T-helper 17 cell (primary cell): ENCODE measurements around the gene IL9R. TPM values are rescaled to one million over a fixed set of nuclear protein-coding genes. Genes with fewer than 3 reads are reported as not detected.

Experiments
- ATAC-seq: fragments of 150-1000 bp; cut with Tn5 transposase; 2 replicates; pipeline ENCODE4 v1.10.0; 2021; ENCODE audit warnings: mild to moderate bottlenecking, moderate library complexity
- DNase-seq, 3 donors: peaks; one replicate each; pipeline versions ENCODE4 v3.0.0 to v3.0.0-alpha.2; 2020 to 2021
- H3K9me3 ChIP-seq: one replicate; pipeline ENCODE4 v1.7.0; 2013; ENCODE audit warnings: low read length, mild to moderate bottlenecking; ENCODE audit not compliant: control insufficient read depth, poor library complexity, severe bottlenecking
- H3K27ac Mint-ChIP-seq: one replicate; pipeline ENCODE4 v1.8.0; 2022; ENCODE audit warnings: mild to moderate bottlenecking, moderate library complexity, mixed read lengths
- H3K27me3 Mint-ChIP-seq: one replicate; pipeline ENCODE4 v1.8.0; 2022; ENCODE audit warnings: mixed read lengths
- H3K36me3 Mint-ChIP-seq: one replicate; pipeline ENCODE4 v1.8.0; 2022; ENCODE audit warnings: low read depth, mixed read lengths
- H3K4me1 Mint-ChIP-seq: one replicate; pipeline ENCODE4 v1.8.0; 2022; ENCODE audit warnings: mild to moderate bottlenecking, mixed read lengths
- H3K4me3 Mint-ChIP-seq: one replicate; pipeline ENCODE4 v1.8.0; 2022; ENCODE audit warnings: mild to moderate bottlenecking, moderate library complexity, mixed read lengths
- total RNA-seq, 4 donors: library from RNA in 2 of 4; stranded (reverse) in 2 of 4; gene quantifications; one replicate each; pipeline ENCODE4 v1.2.3 and lab custom pipeline; 2022 to 2026

IL9R gene, protein sequence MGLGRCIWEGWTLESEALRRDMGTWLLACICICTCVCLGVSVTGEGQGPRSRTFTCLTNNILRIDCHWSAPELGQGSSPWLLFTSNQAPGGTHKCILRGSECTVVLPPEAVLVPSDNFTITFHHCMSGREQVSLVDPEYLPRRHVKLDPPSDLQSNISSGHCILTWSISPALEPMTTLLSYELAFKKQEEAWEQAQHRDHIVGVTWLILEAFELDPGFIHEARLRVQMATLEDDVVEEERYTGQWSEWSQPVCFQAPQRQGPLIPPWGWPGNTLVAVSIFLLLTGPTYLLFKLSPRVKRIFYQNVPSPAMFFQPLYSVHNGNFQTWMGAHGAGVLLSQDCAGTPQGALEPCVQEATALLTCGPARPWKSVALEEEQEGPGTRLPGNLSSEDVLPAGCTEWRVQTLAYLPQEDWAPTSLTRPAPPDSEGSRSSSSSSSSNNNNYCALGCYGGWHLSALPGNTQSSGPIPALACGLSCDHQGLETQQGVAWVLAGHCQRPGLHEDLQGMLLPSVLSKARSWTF
- total RNA-seq, result 1 to 10 TPM; 2.8 TPM
- 5.5 to 41.5 reads per million in 2 donors for total RNA-seq (lab: John Stamatoyannopoulos, UW)

DNA sequence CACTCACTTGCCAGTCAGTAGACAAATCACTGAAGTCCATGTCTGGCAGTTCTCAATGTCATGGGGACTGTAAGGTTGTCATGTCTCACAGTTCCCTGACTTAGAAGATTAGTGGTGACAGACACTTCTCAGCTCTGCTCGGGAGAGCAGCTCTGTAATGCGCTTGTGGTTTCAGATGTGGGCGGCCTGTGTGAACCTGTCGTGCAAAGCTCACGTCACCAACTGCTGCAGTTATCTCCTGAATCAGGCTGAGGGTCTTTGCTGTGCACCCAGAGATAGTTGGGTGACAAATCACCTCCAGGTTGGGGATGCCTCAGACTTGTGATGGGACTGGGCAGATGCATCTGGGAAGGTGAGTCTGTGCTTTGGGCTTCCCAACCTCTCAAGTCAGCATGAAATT, at the start of gene IL9R:
IL9R (plus strand) TSS at position 261 of the 400 bp plus-strand sequence; CDS start at position 325, 64 bp downstream.
- no peaks in the 10 kb centered on the region for H3K27me3 Mint-ChIP-seq
- peaks cover 14% of the 10 kb centered on the region for H3K4me1 Mint-ChIP-seq
- no peaks in the 10 kb centered on the region for H3K36me3 Mint-ChIP-seq
- ATAC-seq (peak; percentile 83), DNase-seq (peak in 1 of 3 donors; percentile 17)
- peak within 1 kb of the TSS; percentile 27 for H3K27ac Mint-ChIP-seq
- no peaks in the 10 kb centered on the region for H3K9me3 ChIP-seq
- peak within 1 kb of the TSS; percentile 61 for H3K4me3 Mint-ChIP-seq

DNA sequence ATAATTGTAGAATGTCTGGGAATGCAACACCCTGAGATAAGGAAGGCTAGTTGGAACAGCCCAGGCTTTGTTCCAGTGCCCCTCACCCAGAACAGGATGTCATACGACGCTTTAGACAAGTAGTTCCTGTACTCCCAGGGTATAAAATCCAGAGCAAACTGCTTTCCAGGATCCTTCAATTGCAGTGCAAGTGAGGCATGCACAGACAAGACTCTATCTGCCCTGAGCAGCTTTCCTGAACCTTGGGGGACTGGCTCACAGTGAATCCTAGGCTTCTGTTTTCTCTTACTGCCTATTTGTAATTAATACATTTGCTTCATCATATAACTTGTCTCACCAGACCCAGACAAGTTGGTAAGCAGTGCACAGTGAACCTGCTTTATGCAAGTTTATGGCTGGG, 48.4 kb upstream of the IL9R start:
- H3K27me3 Mint-ChIP-seq, result no peaks in the 10 kb centered on the region
- no peaks in the 10 kb centered on the region for H3K9me3 ChIP-seq
- H3K4me1 Mint-ChIP-seq, result no peaks in the 10 kb centered on the region
- H3K27ac Mint-ChIP-seq, result no peak overlapping the region
- no peaks in the 10 kb centered on the region for H3K36me3 Mint-ChIP-seq
- H3K4me3 Mint-ChIP-seq, result no peak overlapping the region
- DNase-seq (no peak), ATAC-seq (no peak)

DNA sequence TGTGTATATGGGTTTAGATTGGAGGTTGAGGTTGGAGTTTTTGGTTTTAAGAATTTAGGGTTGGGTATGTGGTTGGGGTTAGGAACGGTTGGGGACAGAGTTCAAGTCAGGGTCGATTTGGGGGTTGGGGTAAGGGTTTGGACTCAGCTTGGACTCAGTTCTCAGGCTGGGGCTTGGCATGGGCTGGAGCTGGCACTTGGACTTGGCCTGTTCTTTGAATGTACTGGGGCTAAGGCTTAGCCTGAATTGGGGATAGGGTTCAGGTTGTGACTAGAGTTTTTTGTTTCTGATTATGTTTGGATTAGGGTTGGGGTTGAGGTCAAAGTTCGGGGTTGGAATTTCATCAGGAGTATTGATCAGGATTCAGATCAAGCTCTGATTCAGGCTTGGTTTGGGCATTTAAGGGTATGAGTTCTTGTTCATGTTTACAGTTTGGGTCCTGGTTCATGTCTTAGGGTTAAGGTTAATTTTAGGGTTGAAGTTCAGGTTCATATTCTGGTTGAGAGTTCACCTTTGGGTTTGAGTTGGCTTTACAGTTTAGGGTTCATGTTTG, 46.2 kb upstream of the IL9R start:
- no peak overlapping the region for H3K27ac Mint-ChIP-seq
- no peak overlapping the region for H3K4me3 Mint-ChIP-seq
- DNase-seq (no peak), ATAC-seq (no peak)
- H3K9me3 ChIP-seq, result no peaks in the 10 kb centered on the region
- H3K4me1 Mint-ChIP-seq, result no peaks in the 10 kb centered on the region
- no peaks in the 10 kb centered on the region for H3K27me3 Mint-ChIP-seq
- no peaks in the 10 kb centered on the region for H3K36me3 Mint-ChIP-seq

DNA sequence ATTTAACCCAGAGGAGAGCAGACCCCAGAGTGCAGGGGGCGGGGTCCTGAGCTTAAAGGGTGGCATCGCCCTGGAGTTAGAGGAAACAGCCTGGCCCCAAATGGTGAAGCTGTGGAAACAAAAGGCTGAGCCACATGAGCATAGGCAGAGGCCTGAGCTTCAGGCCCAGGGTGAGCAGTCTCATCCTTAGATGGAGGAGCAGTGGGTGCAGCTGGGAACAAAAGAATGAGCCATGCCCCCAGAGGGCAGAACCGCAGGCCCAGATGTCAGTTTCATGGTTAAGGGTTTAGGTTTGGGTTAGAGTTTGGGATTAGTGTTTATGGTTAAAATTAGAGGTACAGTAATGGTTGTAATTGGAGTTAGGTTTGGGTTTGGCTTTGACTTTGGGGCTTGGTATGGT, 44.4 kb upstream of the IL9R start:
- Mint-ChIP-seq H3K36me3 (no peaks in the 10 kb centered on the region), H3K27ac (no peak overlapping the region), H3K27me3 (no peaks in the 10 kb centered on the region), H3K4me1 (no peaks in the 10 kb centered on the region), H3K4me3 (no peak overlapping the region)
- DNase-seq (no peak), ATAC-seq (no peak)
- no peaks in the 10 kb centered on the region for H3K9me3 ChIP-seq

DNA sequence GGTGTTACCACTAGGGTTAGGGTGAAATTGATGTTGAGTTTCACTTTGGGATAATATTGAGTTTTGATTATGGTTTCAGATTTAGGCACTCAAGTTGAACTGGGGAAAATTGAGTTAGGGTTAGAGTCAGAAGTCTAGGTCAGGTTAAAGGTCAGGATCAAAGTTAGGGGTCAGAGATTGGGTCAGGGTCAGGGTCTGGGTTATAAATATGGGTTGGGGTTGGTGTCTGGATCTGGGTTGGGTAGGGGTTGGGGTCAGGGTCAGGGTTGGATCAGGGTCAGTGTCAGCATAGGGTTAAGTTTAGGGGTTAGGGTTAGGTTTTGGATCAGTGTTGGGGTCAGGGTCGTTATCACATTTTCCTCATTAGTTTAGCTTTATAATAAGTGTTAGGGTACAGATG, 42.7 kb upstream of the IL9R start:
- Mint-ChIP-seq H3K4me3 (no peak overlapping the region), H3K4me1 (no peaks in the 10 kb centered on the region), H3K27me3 (no peaks in the 10 kb centered on the region), H3K27ac (no peak overlapping the region), H3K36me3 (no peaks in the 10 kb centered on the region)
- DNase-seq, result no peak
- no peak for ATAC-seq
- no peaks in the 10 kb centered on the region for H3K9me3 ChIP-seq

DNA sequence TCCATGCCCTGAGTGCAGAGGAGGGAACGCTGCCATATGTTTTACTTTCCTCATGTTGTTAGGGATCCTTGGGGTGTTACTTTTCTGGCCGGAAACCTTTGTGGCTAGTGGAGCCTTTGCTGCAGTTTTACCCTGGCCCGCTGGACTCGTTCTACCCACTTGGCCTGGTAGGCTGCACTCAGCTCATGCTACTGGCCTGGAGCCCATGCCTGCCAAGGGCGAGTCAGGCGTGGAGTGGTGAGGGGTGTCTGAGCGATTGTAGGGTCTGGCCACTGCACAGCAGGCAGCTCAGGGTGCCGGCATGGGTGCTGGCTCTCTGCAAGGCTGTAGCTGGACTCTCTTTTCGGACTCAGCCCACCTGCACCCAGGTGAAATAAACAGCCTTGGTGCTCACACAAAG, 41.4 kb upstream of the IL9R start:
- H3K36me3 Mint-ChIP-seq, result no peaks in the 10 kb centered on the region
- no peak for DNase-seq

DNA sequence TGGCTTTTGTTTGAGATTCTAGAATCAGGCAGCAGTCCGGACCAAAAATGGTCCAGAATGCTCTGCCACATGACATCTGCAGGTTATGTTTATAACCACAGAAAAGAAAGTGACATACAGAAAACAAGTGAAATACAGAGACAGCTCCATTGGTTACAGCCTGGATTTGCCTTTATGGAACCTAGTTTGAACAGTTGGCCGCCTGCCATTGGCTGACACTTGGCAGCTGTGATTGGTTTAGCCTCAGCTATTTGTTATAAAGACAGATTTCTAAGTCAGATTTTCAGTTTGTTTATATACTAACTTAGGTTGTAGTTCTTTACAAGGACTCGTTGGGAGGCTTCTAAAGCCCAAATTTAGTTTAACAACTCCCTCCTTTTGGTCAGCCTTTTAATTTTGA, 40.8 kb upstream of the IL9R start:
- DNase-seq (no peak), ATAC-seq (no peak)
- Mint-ChIP-seq H3K4me1 (no peaks in the 10 kb centered on the region), H3K27ac (no peak overlapping the region), H3K36me3 (no peaks in the 10 kb centered on the region), H3K27me3 (peaks cover 2% of the 10 kb centered on the region), H3K4me3 (no peak overlapping the region)
- no peaks in the 10 kb centered on the region for H3K9me3 ChIP-seq

More for the DNA sequence above, 41.4 kb upstream of the IL9R start:
- no peaks in the 10 kb centered on the region for H3K4me1 Mint-ChIP-seq
- no peak for ATAC-seq
- H3K4me3 Mint-ChIP-seq, result no peak overlapping the region
- H3K27me3 Mint-ChIP-seq, result no peaks in the 10 kb centered on the region
- no peak overlapping the region for H3K27ac Mint-ChIP-seq
- no peaks in the 10 kb centered on the region for H3K9me3 ChIP-seq

DNA sequence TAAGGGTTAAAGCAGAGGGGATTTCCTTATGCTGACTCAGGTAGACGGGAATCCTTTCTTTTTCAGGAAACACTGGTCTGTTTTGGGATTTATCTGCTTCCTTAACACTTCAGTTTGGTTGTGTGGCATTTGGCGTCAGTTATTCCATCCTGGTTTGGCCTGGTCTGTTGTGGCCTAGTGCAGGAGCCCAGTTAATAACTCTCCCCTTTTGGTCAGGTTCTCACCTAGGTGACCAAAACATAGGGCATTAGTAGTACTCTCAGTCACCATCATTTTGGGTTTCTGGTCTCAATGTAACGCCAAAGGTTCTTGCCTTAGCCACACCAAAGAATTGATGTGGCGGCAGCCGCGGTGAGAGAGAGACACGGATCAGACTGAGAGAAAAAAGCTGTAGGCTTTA, 39.7 kb upstream of the IL9R start:
- no peaks in the 10 kb centered on the region for H3K4me1 Mint-ChIP-seq
- peaks cover 10% of the 10 kb centered on the region for H3K27me3 Mint-ChIP-seq
- no peak for ATAC-seq
- no peak overlapping the region for H3K27ac Mint-ChIP-seq
- no peaks in the 10 kb centered on the region for H3K36me3 Mint-ChIP-seq
- H3K9me3 ChIP-seq, result no peaks in the 10 kb centered on the region
- no peak for DNase-seq
- no peak overlapping the region for H3K4me3 Mint-ChIP-seq

DNA sequence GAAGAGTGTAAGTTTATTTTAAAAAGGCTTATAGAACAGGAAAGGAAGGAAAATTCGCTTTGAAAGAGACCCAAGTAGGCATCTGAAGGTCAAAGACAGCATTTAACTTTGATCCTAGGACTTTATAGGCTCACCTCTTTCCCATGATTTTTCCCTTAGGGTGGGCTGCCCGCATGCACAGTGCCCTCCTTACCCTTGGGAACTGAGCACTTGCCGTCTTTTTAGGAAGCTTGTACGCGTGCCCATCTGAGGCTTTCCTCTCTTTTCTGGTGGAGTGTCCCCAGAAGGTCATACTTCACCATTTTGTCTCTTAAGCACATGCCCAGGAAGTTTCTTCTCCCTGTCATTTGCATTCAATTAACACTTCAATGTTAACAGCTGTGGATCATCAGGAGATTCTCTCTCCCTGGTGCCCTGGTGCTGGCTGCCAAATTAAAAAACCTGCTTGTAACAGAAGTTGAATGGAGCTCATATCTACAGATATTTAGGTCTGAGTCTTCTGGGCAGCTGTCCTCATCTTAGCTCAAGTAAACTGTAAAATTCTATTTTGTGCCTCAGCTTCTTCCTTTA, 38.4 kb upstream of the IL9R start:
- Mint-ChIP-seq H3K27me3 (peaks cover 10% of the 10 kb centered on the region), H3K4me1 (no peaks in the 10 kb centered on the region), H3K4me3 (no peak overlapping the region), H3K36me3 (no peaks in the 10 kb centered on the region), H3K27ac (no peak overlapping the region)
- H3K9me3 ChIP-seq, result no peaks in the 10 kb centered on the region
- no peak for ATAC-seq
- no peak for DNase-seq

DNA sequence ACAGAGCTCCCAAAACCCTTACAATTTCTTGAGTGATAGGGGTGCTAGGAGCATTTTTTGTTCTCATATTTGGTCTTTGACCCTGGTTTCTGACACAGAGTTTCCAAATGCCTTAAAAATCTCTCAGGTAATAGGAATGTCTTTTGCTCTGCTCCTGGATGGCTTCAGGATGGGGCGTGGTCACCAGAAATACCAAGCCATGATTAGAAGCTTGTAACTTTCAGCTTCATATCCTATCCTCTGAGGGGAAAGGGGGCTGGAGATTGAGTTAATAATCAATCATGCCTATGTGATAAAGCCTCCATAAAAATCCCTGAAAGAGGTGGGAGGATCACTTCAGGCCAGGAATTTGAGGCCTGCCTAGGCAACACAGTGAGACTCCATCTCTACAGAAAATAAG, 34.6 kb upstream of the IL9R start:
- Mint-ChIP-seq H3K4me3 (no peak overlapping the region), H3K27ac (no peak overlapping the region), H3K36me3 (no peaks in the 10 kb centered on the region), H3K27me3 (peaks cover 10% of the 10 kb centered on the region), H3K4me1 (no peaks in the 10 kb centered on the region)
- DNase-seq, result no peak
- H3K9me3 ChIP-seq, result no peaks in the 10 kb centered on the region
- no peak for ATAC-seq

DNA sequence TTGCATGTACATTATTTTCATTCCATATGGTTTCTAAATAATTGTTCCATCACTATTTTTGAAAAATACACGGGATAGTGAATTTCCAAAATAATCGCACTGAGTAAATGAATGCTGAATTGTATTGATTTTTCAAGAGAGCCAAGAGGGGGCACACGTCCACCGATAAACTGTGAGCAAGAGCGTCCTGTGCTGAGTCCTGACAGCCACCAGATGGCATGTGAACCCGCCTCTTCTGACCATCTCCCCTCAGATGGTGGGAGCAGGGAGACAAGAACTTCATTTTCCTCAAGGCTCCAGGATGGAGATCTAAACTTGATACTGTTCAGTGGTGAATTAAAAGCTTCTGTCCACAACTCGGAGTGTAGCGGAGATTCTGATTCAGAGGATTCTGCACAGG, 30.6 kb upstream of the IL9R start:
- H3K27me3 Mint-ChIP-seq, result peaks cover 13% of the 10 kb centered on the region
- no peak overlapping the region for H3K27ac Mint-ChIP-seq
- H3K4me1 Mint-ChIP-seq, result no peaks in the 10 kb centered on the region
- no peaks in the 10 kb centered on the region for H3K9me3 ChIP-seq
- H3K36me3 Mint-ChIP-seq, result no peaks in the 10 kb centered on the region
- H3K4me3 Mint-ChIP-seq, result no peak overlapping the region
- DNase-seq (no peak), ATAC-seq (peak; percentile 60)

DNA sequence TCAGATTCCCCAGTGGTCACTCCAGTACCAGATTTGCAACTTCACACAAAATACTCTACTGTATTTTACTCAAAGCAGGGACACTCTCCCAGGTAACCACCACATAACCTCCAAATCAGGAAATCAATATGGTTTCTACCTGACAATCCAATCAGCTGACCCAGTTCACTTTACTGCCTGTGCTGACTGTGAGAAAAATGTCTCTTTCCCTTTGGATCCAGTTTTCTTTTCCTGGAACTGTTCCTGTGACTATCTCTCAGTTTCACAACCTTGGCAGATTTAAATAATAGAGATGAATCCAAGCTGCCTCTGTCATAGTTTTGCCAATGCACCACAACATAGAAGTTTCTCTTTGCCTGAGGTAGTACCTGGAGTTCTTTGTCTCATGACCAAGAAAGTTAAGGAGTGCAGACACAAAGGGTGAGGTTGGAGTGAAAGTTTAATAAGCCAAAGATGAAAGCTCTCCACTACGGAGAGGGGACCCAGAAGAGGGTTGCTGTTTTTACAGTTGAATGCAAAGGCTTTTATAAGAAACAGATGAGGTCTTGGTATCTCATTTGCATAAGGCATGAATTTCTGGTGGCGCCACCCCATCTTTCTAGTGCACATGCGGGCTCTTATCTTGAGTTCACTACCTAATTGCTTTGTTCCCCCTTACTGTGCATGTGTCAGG, 29.7 kb upstream of the IL9R start:
- peaks cover 8% of the 10 kb centered on the region for H3K27me3 Mint-ChIP-seq
- no peak overlapping the region for H3K4me3 Mint-ChIP-seq
- ATAC-seq, result no peak
- H3K4me1 Mint-ChIP-seq, result no peaks in the 10 kb centered on the region
- H3K27ac Mint-ChIP-seq, result no peak overlapping the region
- no peak for DNase-seq
- no peaks in the 10 kb centered on the region for H3K36me3 Mint-ChIP-seq
- no peaks in the 10 kb centered on the region for H3K9me3 ChIP-seq

DNA sequence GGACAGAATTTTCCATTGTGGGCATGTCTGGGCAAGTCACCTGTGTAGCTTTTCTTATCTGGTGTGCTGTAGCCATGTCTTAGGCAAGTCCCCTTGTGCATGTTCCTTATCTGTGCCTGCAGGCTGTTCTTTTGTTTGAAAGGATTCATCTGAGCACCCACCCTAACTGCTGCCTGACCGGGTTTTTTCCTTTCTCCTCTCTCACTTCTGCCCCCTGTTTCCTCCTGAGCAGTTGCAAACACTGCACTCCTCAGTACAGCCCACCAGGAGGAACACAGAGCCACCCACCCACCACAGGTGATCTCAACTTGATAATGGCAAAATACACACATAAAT, 29.2 kb upstream of the IL9R start:
- no peaks in the 10 kb centered on the region for H3K9me3 ChIP-seq
- Mint-ChIP-seq H3K27ac (no peak overlapping the region), H3K27me3 (peaks cover 8% of the 10 kb centered on the region), H3K4me3 (no peak overlapping the region), H3K36me3 (no peaks in the 10 kb centered on the region), H3K4me1 (no peaks in the 10 kb centered on the region)
- DNase-seq (no peak), ATAC-seq (no peak)
